Endothelial cell of umbilical vein (primary cell): ENCODE results near the gene ARHGEF39. TPM values are rescaled to one million over a fixed set of nuclear protein-coding genes. Genes with fewer than 3 reads are reported as not detected.
"Not testable (repeated sequence)": the region's sequence is repeated elsewhere in the genome, so short reads cannot be mapped to it uniquely, and the experiment has no call there.

Experiments
- BruUV-seq: library from RNA; stranded (reverse); fragments of 400-500 nt; replicated peaks from 2 replicates; lab custom pipeline; 2021; lab: Mats Ljungman, UMichigan
- CTCF ChIA-PET: fragments of 300-600, 350-600 bp; sonication (Branson Sonifier 250); formaldehyde crosslinking; loops from one replicate; lab custom pipeline; 2021; ENCODE audit warnings: antibody characterized with exemption, inconsistent platforms; lab: Charles Lee
- POLR2A ChIA-PET: fragments of 300-600, 350-600 bp; sonication (Branson Sonifier 250); formaldehyde crosslinking; loops from one replicate; lab custom pipeline; 2021; ENCODE audit warnings: antibody characterized with exemption, inconsistent platforms; lab: Charles Lee
- DNase-seq: peaks from one replicate; pipeline ENCODE4 v3.0.0-alpha.2; 2011; ENCODE audit warnings: low read depth, low spot score
- FAIRE-seq: peaks from 2 replicates; lab custom pipeline; 2011; peaks lifted over from hg19 to GRCh38; lab: Jason Lieb, UNC
- H2AFZ ChIP-seq: 2 replicates; pipeline ENCODE4 v1.6.0; 2012; ENCODE audit warnings: low read depth, low read length, control low read depth, inconsistent platforms
- H3K27ac ChIP-seq: 2 replicates; pipeline ENCODE4 v1.5.1; 2011; ENCODE audit warnings: low read depth, mild to moderate bottlenecking, control low read depth, low read length, moderate library complexity; ENCODE audit not compliant: insufficient read depth
- H3K27me3 ChIP-seq, 2 experiments: 2 replicates each; pipeline versions ENCODE4 v1.6.0 to v1.6.1; 2011; ENCODE audit warnings: low read length in 2 of 2, mixed read lengths in 1 of 2; ENCODE audit not compliant: control insufficient read depth in 2 of 2, insufficient read depth in 2 of 2
- H3K36me3 ChIP-seq, 2 experiments: 2 replicates in 1 of 2; 3 replicates in 1 of 2; pipeline ENCODE4 v1.5.1; 2011; ENCODE audit warnings: low read length in 2 of 2, mild to moderate bottlenecking in 1 of 2, moderate library complexity in 1 of 2; ENCODE audit not compliant: control insufficient read depth in 2 of 2, insufficient read depth in 2 of 2; ENCODE audit errors: extremely low read depth in 1 of 2
- H3K4me1 ChIP-seq: 3 replicates; pipeline ENCODE4 v1.5.1; 2011; ENCODE audit warnings: mild to moderate bottlenecking, low read length; ENCODE audit not compliant: control insufficient read depth, insufficient read depth; ENCODE audit errors: extremely low read depth
- H3K4me2 ChIP-seq: 2 replicates; pipeline ENCODE4 v1.6.1; 2011; ENCODE audit warnings: low read length, control low read depth, mixed read lengths; ENCODE audit not compliant: insufficient read depth
- H3K4me3 ChIP-seq, 3 experiments: fragments of 200-600 bp in 1 of 3; sonication (generic), shearing (Covaris generic) in 1 of 3; replicated peaks in 1 of 3; 2 replicates each; pipeline ENCODE4 v1.5.1; 2011 to 2016; ENCODE audit warnings: control low read depth in 3 of 3, low read length in 3 of 3, mild to moderate bottlenecking in 2 of 3, inconsistent platforms in 1 of 3, low read depth in 1 of 3, moderate library complexity in 1 of 3; ENCODE audit not compliant: insufficient read depth in 1 of 3
- H3K79me2 ChIP-seq: 2 replicates; pipeline ENCODE4 v1.6.0; 2012; ENCODE audit warnings: low read length, inconsistent platforms; ENCODE audit not compliant: control insufficient read depth, insufficient read depth
- H3K9ac ChIP-seq: replicated peaks from 2 replicates; pipeline ENCODE3; 2011; ENCODE audit warnings: low read length, control low read depth; ENCODE audit not compliant: insufficient read depth; ENCODE audit errors: extremely low read depth
- H3K9me1 ChIP-seq: replicated peaks from 3 replicates; pipeline ENCODE4 v1.6.0; 2011; ENCODE audit warnings: mild to moderate bottlenecking, low read length; ENCODE audit not compliant: control insufficient read depth, insufficient read depth; ENCODE audit errors: extremely low read depth
- H3K9me3 ChIP-seq: replicated peaks from 2 replicates; pipeline ENCODE4 v1.5.1; 2012; ENCODE audit warnings: low read length, inconsistent platforms; ENCODE audit not compliant: control insufficient read depth, insufficient read depth
- H4K20me1 ChIP-seq: replicated peaks from 2 replicates; pipeline ENCODE3; 2011; ENCODE audit warnings: mild to moderate bottlenecking, low read length; ENCODE audit not compliant: control insufficient read depth, insufficient read depth; ENCODE audit errors: extremely low read depth
- CTCF ChIP-seq, 2 donors: IDR thresholded peaks; 1 replicate in 1 of 2; 2 replicates in 1 of 2; pipeline ENCODE4 v1.5.1; 2011; ENCODE audit warnings: low read length in 2 of 2, mild to moderate bottlenecking in 2 of 2, moderate library complexity in 2 of 2, control low read depth in 1 of 2, inconsistent platforms in 1 of 2, low read depth in 1 of 2; ENCODE audit not compliant: insufficient read depth in 1 of 2; ENCODE audit errors: extremely low read depth in 1 of 2
- EZH2 ChIP-seq: IDR thresholded peaks from 2 replicates; pipeline ENCODE4 v1.6.1; 2012; ENCODE audit warnings: borderline replicate concordance, low read depth, mild to moderate bottlenecking, moderate library complexity, low read length, inconsistent platforms; ENCODE audit not compliant: severe bottlenecking
- FOS ChIP-seq: IDR thresholded peaks from 2 replicates; pipeline ENCODE4 v1.6.1; 2011; ENCODE audit warnings: mild to moderate bottlenecking, low read length, moderate library complexity, borderline replicate concordance; ENCODE audit not compliant: insufficient read depth
- GATA2 ChIP-seq: IDR thresholded peaks from 2 replicates; pipeline ENCODE4 v1.7.0; 2011; ENCODE audit warnings: low read depth, mild to moderate bottlenecking, moderate library complexity, mixed read lengths, low read length; ENCODE audit not compliant: insufficient read length, insufficient read depth
- JUN ChIP-seq: IDR thresholded peaks from 2 replicates; pipeline ENCODE4 v1.6.1; 2011; ENCODE audit warnings: borderline replicate concordance, low read depth; ENCODE audit not compliant: insufficient read length, insufficient read depth
- MAX ChIP-seq: IDR thresholded peaks from 2 replicates; pipeline ENCODE4 v1.6.1; 2011; ENCODE audit not compliant: insufficient read depth, insufficient read length
- MYC ChIP-seq: IDR thresholded peaks from one replicate; pipeline ENCODE4 v1.6.1; 2011; ENCODE audit warnings: mild to moderate bottlenecking, low read depth, low read length
- POLR2A ChIP-seq: IDR thresholded peaks from 2 replicates; pipeline ENCODE4 v1.6.1; 2012; ENCODE audit warnings: low read depth, mild to moderate bottlenecking, control low read depth, low read length
- POLR2AphosphoS5 ChIP-seq: IDR thresholded peaks from 2 replicates; pipeline ENCODE4 v1.6.1; 2012; ENCODE audit warnings: low read depth, mild to moderate bottlenecking, control low read depth, low read length, moderate library complexity; ENCODE audit not compliant: insufficient read depth
- dilution Hi-C: fragments of 300-500 bp; cut with MboI; formaldehyde crosslinking; loops from one replicate; pipeline ENCODE4 v1.15.0; 2019; ENCODE audit warnings: low sequenced_read_pairs; ENCODE audit not compliant: extremely low pct_ligation_motif_present
- intact Hi-C: fragments of 100-400 bp; cut with micrococcal nuclease; formaldehyde crosslinking; loops from one replicate; pipeline ENCODE4 v1.10.0; 2022
- polyA plus RNA-seq, 4 experiments: library from polyadenylated mRNA; depleted of rRNA in 3 of 4; stranded (reverse) in 3 of 4; unstranded in 1 of 4; fragments of >200 nt; gene quantifications; 2 replicates each; pipeline versions ENCODE4 v1.2.1 to v1.2.3, GENCODE V29; 2011 to 2012; ENCODE audit warnings: missing spikeins in 1 of 4
- total RNA-seq: library from RNA; stranded (reverse); gene quantifications from 2 replicates; pipeline ENCODE4 v1.2.3, GENCODE V29; 2021

The ARHGEF39 gene
- total and polyA plus RNA-seq, 2 donors (not counting 3 experiments of a cell fraction or from before 2014, with no cell fraction given) = 4.7 to 6.5 TPM

GRCh38 chr9:35643046-35643445 is 21.9 kb downstream of the ARHGEF39 start:
- CTCF ChIA-PET = interaction anchor here (1.1 kb wide), 1 partner anchor 32 kb away, joined by 3 read pairs; no protein-coding TSS in a partner anchor
- Histone ChIP-seq H4K20me1 (no peaks in the 10 kb centered on the region), H3K9me3 (no peaks in the 10 kb centered on the region), H3K27me3 (peaks cover 0 to 4% of the 10 kb centered on the region in 2 experiments), H3K4me3 (no peak overlapping the region), H3K79me2 (no peaks in the 10 kb centered on the region), H3K4me2 (no peak overlapping the region), H3K36me3 (no peaks in the 10 kb centered on the region), H3K27ac (no peak overlapping the region), H3K4me1 (peaks cover 6% of the 10 kb centered on the region), H3K9me1 (no peaks in the 10 kb centered on the region), H3K9ac (no peak overlapping the region), H2AFZ (no peak overlapping the region)
- FAIRE-seq (no peak), DNase-seq (no peak)
- intact Hi-C loops (no loop called here), dilution Hi-C loops (no loop called here)
- BruUV-seq = no TSS peak
- TF ChIP-seq MYC (no peak), GATA2 (no peak), FOS (no peak), POLR2A (no peak), CTCF (IDR thresholded peaks at IDR 0.05; ENCODE audit: extremely low read depth in 1 of 2, insufficient read depth in 1 of 2, low read depth in 1 of 2, low read length in 2 of 2) (no peak), POLR2AphosphoS5 (no peak), EZH2 (no peak), MAX (no peak), JUN (no peak)
- POLR2A ChIA-PET = no interaction called here

- H3K4me1 ChIP-seq, H3K4me2 ChIP-seq, H3K36me3 ChIP-seq, H4K20me1 ChIP-seq, FAIRE-seq, H3K27ac ChIP-seq, H3K9ac ChIP-seq, intact Hi-C loops, DNase-seq, CTCF ChIA-PET, H3K9me1 ChIP-seq, dilution Hi-C loops, H3K79me2 ChIP-seq, H3K9me3 ChIP-seq, BruUV-seq, H2AFZ ChIP-seq, H3K27me3 ChIP-seq, POLR2A ChIA-PET, H3K4me3 ChIP-seq: not testable (repeated sequence)
Measured at GRCh38 chr9:35641478-35641877, 23.5 kb downstream of the ARHGEF39 start.

- H3K9me3 ChIP-seq, H3K27me3 ChIP-seq, H4K20me1 ChIP-seq, POLR2A ChIA-PET, H3K27ac ChIP-seq, H3K36me3 ChIP-seq, H3K4me1 ChIP-seq, H3K9ac ChIP-seq, H2AFZ ChIP-seq, H3K9me1 ChIP-seq, DNase-seq, dilution Hi-C loops, BruUV-seq, H3K4me3 ChIP-seq, H3K79me2 ChIP-seq, intact Hi-C loops, H3K4me2 ChIP-seq, FAIRE-seq: not testable (repeated sequence)
- CTCF ChIA-PET = interaction anchor here (1.0 to 1.6 kb wide), 3 partner anchors 12 to 37 kb away, joined by 3 to 4 read pairs (median 3); no protein-coding TSS in a partner anchor
Measured at GRCh38 chr9:35640431-35640830, 24.6 kb downstream of the ARHGEF39 start.
